ENCODE measurements around the gene PHACTR3.

PHACTR3 gene

GRCh38 chr20:59784365-59784764 is 180.0 kb downstream of the PHACTR3 start:
- peak in 1 of 2 donors; percentile 35 for DNase-seq
- TF ChIP-seq CTCF (IDR thresholded peaks at IDR 0.05), result no peak
- peaks cover 0 to 9% of the 10 kb centered on the region in 2 donors for H3K27me3 ChIP-seq
- no peaks in the 10 kb centered on the region for H3K9me3 ChIP-seq
- H3K4me1 ChIP-seq, result no peaks in the 10 kb centered on the region
- no peak overlapping the region for H3K4me3 ChIP-seq
- intact Hi-C loops (cut with DNase I; ENCODE audit: low total_unique reads), result no loop called here
- no peak overlapping the region for H3K27ac ChIP-seq
- H3K36me3 ChIP-seq, result no peaks in the 10 kb centered on the region

- no peak for TF ChIP-seq CTCF (IDR thresholded peaks at IDR 0.05)
- Histone ChIP-seq H3K4me3 (no peak overlapping the region), H3K36me3 (no peaks in the 10 kb centered on the region), H3K4me1 (no peaks in the 10 kb centered on the region), H3K9me3 (no peaks in the 10 kb centered on the region), H3K27me3 (peaks cover 0 to 9% of the 10 kb centered on the region in 2 donors), H3K27ac (no peak overlapping the region)
- intact Hi-C loops (cut with DNase I; ENCODE audit: low total_unique reads), result no loop called here
- peak in 1 of 2 donors; percentile 45 for DNase-seq
Observed at GRCh38 chr20:59784791-59785668, 180.7 kb downstream of the PHACTR3 start.

- DNase-seq, result no peak
- no peak for TF ChIP-seq CTCF (IDR thresholded peaks at IDR 0.05)
- peaks cover 0 to 9% of the 10 kb centered on the region in 2 donors for H3K27me3 ChIP-seq
- no peaks in the 10 kb centered on the region for H3K4me1 ChIP-seq
- no peak overlapping the region for H3K27ac ChIP-seq
- H3K36me3 ChIP-seq, result no peaks in the 10 kb centered on the region
- no peaks in the 10 kb centered on the region for H3K9me3 ChIP-seq
- H3K4me3 ChIP-seq, result no peak overlapping the region
- intact Hi-C loops (cut with DNase I; ENCODE audit: low total_unique reads), result no loop called here
Observed at GRCh38 chr20:59785669-59785959, 181.3 kb downstream of the PHACTR3 start.

DNA sequence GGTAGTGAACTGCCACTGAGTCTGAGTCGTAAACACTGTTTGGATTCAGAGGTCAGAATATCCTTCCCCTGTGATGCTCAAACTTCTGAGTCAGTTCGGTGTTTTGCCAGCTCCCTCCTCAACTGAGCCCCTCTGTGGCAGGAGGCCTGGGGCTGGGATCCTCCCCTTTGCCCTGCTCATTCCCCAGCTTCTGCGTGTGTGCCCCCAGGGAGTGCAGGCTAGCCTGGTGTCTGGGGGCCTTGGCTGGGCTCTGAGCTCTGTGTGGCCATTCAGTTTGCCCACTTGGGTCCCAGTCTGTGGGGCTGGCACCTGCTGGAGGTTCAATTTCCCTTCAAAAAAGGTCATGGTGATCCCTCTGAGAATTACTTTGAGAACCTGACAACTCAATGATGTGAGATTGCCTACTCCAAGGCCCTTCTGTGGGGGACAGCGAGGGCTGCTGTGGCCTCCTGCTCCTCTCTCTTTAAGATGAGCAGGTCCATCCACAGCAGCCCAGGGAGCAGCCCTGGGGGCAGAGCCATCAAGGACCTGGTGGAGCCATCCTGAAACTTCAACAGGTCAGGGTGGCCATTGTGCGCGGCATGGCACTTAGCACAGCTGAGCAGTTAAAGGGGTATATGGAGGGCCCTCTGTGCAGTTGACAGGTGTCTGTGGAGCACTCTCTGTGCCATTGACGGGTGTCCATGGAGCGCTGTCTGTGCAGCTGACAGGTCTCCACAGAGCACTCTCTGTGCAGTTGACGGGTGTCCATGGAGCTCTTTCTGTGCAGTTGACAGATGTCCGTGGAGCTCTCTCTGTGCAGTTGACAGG is 181.9 kb downstream of the PHACTR3 start:
- Histone ChIP-seq H3K4me1 (no peaks in the 10 kb centered on the region), H3K27ac (no peak overlapping the region), H3K27me3 (peaks cover 0 to 9% of the 10 kb centered on the region in 2 donors), H3K9me3 (no peaks in the 10 kb centered on the region), H3K4me3 (no peak overlapping the region), H3K36me3 (no peaks in the 10 kb centered on the region)
- no peak for TF ChIP-seq CTCF (IDR thresholded peaks at IDR 0.05)
- intact Hi-C loops (cut with DNase I; ENCODE audit: low total_unique reads), result no loop called here
- peak in 1 of 2 donors; percentile 42 for DNase-seq

GRCh38 chr20:59786801-59787537 is 182.6 kb downstream of the PHACTR3 start:
- peaks cover 0 to 14% of the 10 kb centered on the region in 2 donors for H3K27me3 ChIP-seq
- TF ChIP-seq CTCF (IDR thresholded peaks at IDR 0.05), result no peak
- no peaks in the 10 kb centered on the region for H3K36me3 ChIP-seq
- peak in 1 of 2 donors; percentile 39 for DNase-seq
- H3K27ac ChIP-seq, result no peak overlapping the region
- intact Hi-C loops (cut with DNase I; ENCODE audit: low total_unique reads), result no loop called here
- H3K9me3 ChIP-seq, result peaks cover 0 to 2% (median 0%) of the 10 kb centered on the region in 3 donors
- no peak overlapping the region for H3K4me3 ChIP-seq
- no peaks in the 10 kb centered on the region for H3K4me1 ChIP-seq

All from tibial artery (tissue), 4 donors.